CD4-positive, alpha-beta memory T cell (primary cell): ENCODE results near the gene MSRB1. TPM values are rescaled to one million over a fixed set of nuclear protein-coding genes. Genes with fewer than 3 reads are reported as not detected.

Experiments used
- CTCF ChIA-PET: fragments of 350-600 bp; sonication (Branson Sonifier 250); formaldehyde crosslinking; loops from one replicate; lab custom pipeline; 2021; ENCODE audit warnings: inconsistent platforms; ENCODE audit not compliant: partially characterized antibody; lab: Charles Lee
- POLR2A ChIA-PET: fragments of 350-600 bp; sonication (Branson Sonifier 250); formaldehyde crosslinking; loops from one replicate; lab custom pipeline; 2021; ENCODE audit not compliant: partially characterized antibody; lab: Charles Lee
- DNase-seq, 5 donors: peaks; one replicate each; pipeline versions ENCODE4 v3.0.0 to v3.0.0-alpha.2; 2020 to 2022; ENCODE audit warnings: mixed read lengths in 1 of 5
- H3K27ac ChIP-seq: one replicate; pipeline ENCODE4 v1.7.0; 2013; ENCODE audit warnings: low read depth, low read length
- H3K27me3 ChIP-seq: 2 replicates; pipeline ENCODE4 v1.7.0; 2013; ENCODE audit warnings: mild to moderate bottlenecking, low read length, moderate library complexity; ENCODE audit not compliant: insufficient read depth
- H3K36me3 ChIP-seq: 2 replicates; pipeline ENCODE4 v1.7.0; 2013; ENCODE audit warnings: mild to moderate bottlenecking, low read length, moderate library complexity; ENCODE audit not compliant: insufficient read depth
- H3K4me1 ChIP-seq: 2 replicates; pipeline ENCODE4 v1.7.0; 2013; ENCODE audit warnings: mild to moderate bottlenecking, low read length, moderate library complexity; ENCODE audit not compliant: insufficient read depth
- H3K4me3 ChIP-seq, 2 donors: one replicate each; pipeline ENCODE4 v1.7.0; 2013; ENCODE audit warnings: low read length in 2 of 2, mild to moderate bottlenecking in 1 of 2
- H3K9me3 ChIP-seq, 2 donors: one replicate each; pipeline ENCODE4 v1.7.0; 2013; ENCODE audit warnings: low read length in 2 of 2, control low read depth in 1 of 2; ENCODE audit not compliant: control insufficient read depth in 1 of 2
- H3K27ac Mint-ChIP-seq, 7 donors: one replicate each; pipeline ENCODE4 v1.8.0; 2020 to 2021; ENCODE audit warnings: mixed read lengths in 7 of 7, mild to moderate bottlenecking in 6 of 7, inconsistent platforms in 3 of 7, moderate library complexity in 3 of 7
- H3K27me3 Mint-ChIP-seq, 2 donors: one replicate each; pipeline ENCODE4 v1.8.0; 2020 to 2021; ENCODE audit warnings: mixed read lengths in 2 of 2
- H3K36me3 Mint-ChIP-seq, 2 donors: one replicate each; pipeline ENCODE4 v1.8.0; 2020 to 2021; ENCODE audit warnings: mixed read lengths in 2 of 2, inconsistent platforms in 1 of 2, mild to moderate bottlenecking in 1 of 2
- H3K4me1 Mint-ChIP-seq, 4 donors: one replicate each; pipeline ENCODE4 v1.8.0; 2020 to 2021; ENCODE audit warnings: mixed read lengths in 4 of 4, mild to moderate bottlenecking in 1 of 4
- H3K4me3 Mint-ChIP-seq, 8 donors: one replicate each; pipeline ENCODE4 v1.8.0; 2020 to 2021; ENCODE audit warnings: mixed read lengths in 8 of 8, mild to moderate bottlenecking in 7 of 8, moderate library complexity in 6 of 8, inconsistent platforms in 3 of 8
- H3K9me3 Mint-ChIP-seq, 8 donors: one replicate each; pipeline ENCODE4 v1.8.0; 2020 to 2021; ENCODE audit warnings: mixed read lengths in 8 of 8, mild to moderate bottlenecking in 5 of 8, inconsistent platforms in 3 of 8, moderate library complexity in 1 of 8
- intact Hi-C: fragments of 100-400 bp; cut with micrococcal nuclease; formaldehyde crosslinking; loops from one replicate; pipeline ENCODE4 v1.15.1; 2023
- polyA plus RNA-seq, 2 donors: library from polyadenylated mRNA; unstranded; fragments of 300-500 nt; fragmentation: Illumina TruSeq; gene quantifications; one replicate each; pipeline ENCODE4 v1.2.3, GENCODE V29; 2021
- total RNA-seq, 2 experiments: library from RNA; stranded (reverse); gene quantifications; one replicate each; pipeline ENCODE4 v1.2.3, GENCODE V29; 2021

Gene MSRB1, protein sequence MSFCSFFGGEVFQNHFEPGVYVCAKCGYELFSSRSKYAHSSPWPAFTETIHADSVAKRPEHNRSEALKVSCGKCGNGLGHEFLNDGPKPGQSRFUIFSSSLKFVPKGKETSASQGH
- total RNA-seq (10 to 100 TPM in 1 of 2 experiments, 1 to 10 TPM in 1; 9.3 to 10.6 TPM), polyA plus RNA-seq (10 to 100 TPM; 20.4 to 30.5 TPM)

DNA sequence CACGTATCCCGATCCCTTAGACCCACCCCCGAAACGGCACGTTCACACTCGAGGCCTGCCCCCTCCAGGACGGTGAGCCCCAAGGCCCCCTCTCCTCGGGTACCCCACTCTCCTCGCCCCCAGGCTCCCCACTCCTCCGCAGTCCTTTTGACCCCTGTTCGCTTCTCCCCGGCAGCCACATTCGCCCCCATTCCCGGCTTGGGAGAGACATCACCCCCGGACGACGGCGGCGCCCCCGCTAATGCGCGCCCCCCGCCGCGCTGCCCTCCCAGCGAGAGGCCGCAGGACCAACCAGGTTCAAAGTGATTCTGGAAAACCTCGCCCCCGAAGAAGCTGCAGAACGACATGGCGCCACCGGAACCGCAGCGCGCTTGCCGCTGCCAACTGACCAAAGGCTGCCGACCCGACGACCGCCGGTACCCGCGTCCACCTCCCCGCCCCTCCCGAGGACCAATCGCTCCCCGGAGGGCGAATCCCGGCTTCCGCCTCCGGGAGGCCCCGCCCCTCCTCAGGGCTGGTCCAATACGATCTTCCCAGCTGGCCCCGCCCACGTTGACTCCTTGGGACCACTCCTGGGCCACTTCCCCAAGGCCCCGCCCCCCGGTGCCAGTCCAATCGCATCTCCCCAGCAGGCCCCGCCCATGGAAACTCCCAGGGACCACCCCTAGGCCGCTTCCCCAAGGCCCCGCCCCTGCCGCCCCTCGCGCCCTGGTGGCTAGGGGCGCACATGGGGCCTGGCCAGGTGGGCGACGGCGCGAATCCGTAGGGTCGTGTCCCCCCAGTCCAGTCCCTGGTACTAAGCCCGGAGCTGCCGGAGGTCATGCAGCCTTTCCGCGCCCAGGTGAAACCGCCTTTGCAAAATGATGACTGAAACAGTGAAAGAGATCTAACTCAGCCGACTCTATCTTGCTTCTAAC lies at the start of gene MSRB1:
Gene MSRB1 (minus strand): TSS at position 390 of the 917 bp plus-strand sequence. CDS start 43 bp downstream, at position 347.
- peaks cover 0 to 10% of the 10 kb centered on the region in 2 donors for H3K36me3 Mint-ChIP-seq
- Histone ChIP-seq H3K27me3 (no peaks in the 10 kb centered on the region), H3K27ac (peak within 1 kb of the TSS; percentile 58), H3K36me3 (peaks cover 13% of the 10 kb centered on the region), H3K9me3 (no peaks in the 10 kb centered on the region), H3K4me1 (peaks cover 21% of the 10 kb centered on the region), H3K4me3 (peak within 1 kb of the TSS; percentile 52 to 90)
- POLR2A ChIA-PET: interaction anchor here (0.6 to 4.6 kb wide), 20 partner anchors 9 to 1775 kb away, joined by 3 to 34 read pairs (median 4); partner anchors contain the start of genes FAHD1, HAGH, NDUFB10 and NUBP2
- H3K4me1 Mint-ChIP-seq: peaks cover 0 to 26% (median 7%) of the 10 kb centered on the region in 4 donors
- peak; percentile 97 to 99 (median 98) for DNase-seq
- peak within 1 kb of the TSS; percentile 64 to 91 (median 70) for H3K27ac Mint-ChIP-seq
- intact Hi-C loops: loop anchor here (1.0 to 5.0 kb wide), 6 partner anchors 16 to 634 kb away; partner anchors contain the start of genes CRAMP1, IFT140, NDUFB10 and TELO2
- H3K4me3 Mint-ChIP-seq: peak within 1 kb of the TSS; percentile 82 to 91 (median 86)
- H3K9me3 Mint-ChIP-seq: no peaks in the 10 kb centered on the region
- H3K27me3 Mint-ChIP-seq: no peaks in the 10 kb centered on the region
- CTCF ChIA-PET: interaction anchor here (1.0 kb wide), 2 partner anchors 10 to 22 kb away, joined by 3 to 4 read pairs; partner anchors contain the start of gene RPS2

- Histone ChIP-seq H3K4me1 (peaks cover 22% of the 10 kb centered on the region), H3K27ac (peak overlapping the region; percentile 61), H3K4me3 (peak overlapping the region in 1 of 2 donors; percentile 42), H3K9me3 (no peaks in the 10 kb centered on the region), H3K27me3 (no peaks in the 10 kb centered on the region), H3K36me3 (peaks cover 2% of the 10 kb centered on the region)
- peaks cover 6 to 7% of the 10 kb centered on the region in 2 donors for H3K27me3 Mint-ChIP-seq
- intact Hi-C loops: loop anchor here (1.0 to 5.0 kb wide), 6 partner anchors 8 to 50 kb away; partner anchors contain the start of genes GFER, MSRB1, NDUFB10 and RPS2
- ChIA-PET POLR2A (interaction anchor here (0.9 to 5.7 kb wide), 9 partner anchors 11 to 163 kb away, joined by 3 to 71 read pairs (median 25); partner anchors contain the start of genes MSRB1, NDUFB10, NOXO1 and RNF151), CTCF (interaction anchor here (0.8 to 1.2 kb wide), 2 partner anchors 22 to 148 kb away, joined by 3 to 5 read pairs; no protein-coding TSS in a partner anchor)
- peak overlapping the region in 7 of 8 donors; percentile 40 to 84 (median 73) for H3K4me3 Mint-ChIP-seq
- DNase-seq: peak; percentile 92 to 99 (median 93)
- H3K9me3 Mint-ChIP-seq: peaks cover 0 to 1% (median 0%) of the 10 kb centered on the region in 8 donors
- peak overlapping the region in 6 of 7 donors; percentile 62 to 88 (median 78) for H3K27ac Mint-ChIP-seq
- peaks cover 6 to 30% (median 16%) of the 10 kb centered on the region in 4 donors for H3K4me1 Mint-ChIP-seq
- H3K36me3 Mint-ChIP-seq: no peaks in the 10 kb centered on the region
Measured at GRCh38 chr16:1991948-1992703, 49.1 kb upstream of the MSRB1 start.

- H3K27ac Mint-ChIP-seq: peak overlapping the region; percentile 76 to 93 (median 85)
- intact Hi-C loops: loop anchor here (2.0 to 5.0 kb wide), 2 partner anchors 19 to 49 kb away; partner anchors contain the start of genes MSRB1 and TBL3
- no peaks in the 10 kb centered on the region for H3K27me3 ChIP-seq
- H3K9me3 ChIP-seq: no peaks in the 10 kb centered on the region
- peaks cover 0 to 1% (median 0%) of the 10 kb centered on the region in 8 donors for H3K9me3 Mint-ChIP-seq
- peak overlapping the region; percentile 61 for H3K27ac ChIP-seq
- H3K36me3 Mint-ChIP-seq: peaks cover 4% of the 10 kb centered on the region in 2 donors
- DNase-seq: peak in 1 of 5 donors; percentile 53
- peaks cover 22% of the 10 kb centered on the region for H3K4me1 ChIP-seq
- no peaks in the 10 kb centered on the region for H3K36me3 ChIP-seq
- H3K4me3 ChIP-seq: peak overlapping the region in 1 of 2 donors; percentile 42
- H3K4me1 Mint-ChIP-seq: peaks cover 6 to 30% (median 16%) of the 10 kb centered on the region in 4 donors
- CTCF ChIA-PET: interaction anchor here (1.2 to 1.6 kb wide), 2 partner anchors 12 to 149 kb away, joined by 5 to 7 read pairs; no protein-coding TSS in a partner anchor
- POLR2A ChIA-PET: interaction anchor here (0.9 to 5.7 kb wide), 10 partner anchors 10 to 219 kb away, joined by 3 to 71 read pairs (median 22); partner anchors contain the start of genes EME2, MRPS34, MSRB1 and NDUFB10
- peak overlapping the region; percentile 73 to 84 (median 78) for H3K4me3 Mint-ChIP-seq
- H3K27me3 Mint-ChIP-seq: peaks cover 6 to 7% of the 10 kb centered on the region in 2 donors
Measured at GRCh38 chr16:1991588-1991947, 48.6 kb upstream of the MSRB1 start.

- Histone ChIP-seq H3K9me3 (no peaks in the 10 kb centered on the region), H3K36me3 (no peaks in the 10 kb centered on the region), H3K4me3 (peak overlapping the region; percentile 36 to 52), H3K27me3 (no peaks in the 10 kb centered on the region), H3K4me1 (peaks cover 22% of the 10 kb centered on the region), H3K27ac (peak overlapping the region; percentile 61)
- DNase-seq: peak in 4 of 5 donors; percentile 46 to 83 (median 51)
- CTCF ChIA-PET: interaction anchor here (1.2 to 1.6 kb wide), 2 partner anchors 13 to 149 kb away, joined by 5 to 7 read pairs; no protein-coding TSS in a partner anchor
- POLR2A ChIA-PET: interaction anchor here (1.1 to 5.7 kb wide), 9 partner anchors 10 to 219 kb away, joined by 3 to 71 read pairs (median 25); partner anchors contain the start of genes EME2, MRPS34, MSRB1 and NDUFB10
- peak overlapping the region; percentile 73 to 84 (median 78) for H3K4me3 Mint-ChIP-seq
- H3K9me3 Mint-ChIP-seq: peaks cover 0 to 1% (median 0%) of the 10 kb centered on the region in 8 donors
- intact Hi-C loops: loop anchor here (2.0 to 5.0 kb wide), 2 partner anchors 18 to 49 kb away; partner anchors contain the start of genes MSRB1 and TBL3
- peaks cover 6 to 30% (median 16%) of the 10 kb centered on the region in 4 donors for H3K4me1 Mint-ChIP-seq
- H3K27me3 Mint-ChIP-seq: peaks cover 6 to 7% of the 10 kb centered on the region in 2 donors
- peak overlapping the region; percentile 76 to 93 (median 85) for H3K27ac Mint-ChIP-seq
- H3K36me3 Mint-ChIP-seq: peaks cover 6% of the 10 kb centered on the region in 2 donors
Measured at GRCh38 chr16:1991135-1991551, 48.1 kb upstream of the MSRB1 start.

GRCh38 chr16:1990351-1991134 lies 47.5 kb upstream of the MSRB1 start:
- CTCF ChIA-PET: interaction anchor here (1.2 to 1.6 kb wide), 2 partner anchors 13 to 150 kb away, joined by 5 to 7 read pairs; no protein-coding TSS in a partner anchor

More at GRCh38 chr16:1990351-1991134, 47.5 kb upstream of the MSRB1 start:
- POLR2A ChIA-PET: interaction anchor here (1.1 to 5.7 kb wide), 8 partner anchors 9 to 218 kb away, joined by 3 to 71 read pairs (median 24); partner anchors contain the start of genes EME2, MRPS34, MSRB1 and NDUFB10
- Mint-ChIP-seq H3K9me3 (peaks cover 0 to 1% (median 0%) of the 10 kb centered on the region in 8 donors), H3K27me3 (peaks cover 6 to 7% of the 10 kb centered on the region in 2 donors), H3K4me3 (peak overlapping the region; percentile 73 to 84 (median 78)), H3K4me1 (peaks cover 6 to 30% (median 16%) of the 10 kb centered on the region in 4 donors), H3K36me3 (peaks cover 6% of the 10 kb centered on the region in 2 donors), H3K27ac (peak overlapping the region in 6 of 7 donors; percentile 76 to 93 (median 86))
- H3K27me3 ChIP-seq: no peaks in the 10 kb centered on the region
- intact Hi-C loops: loop anchor here (2.0 to 5.0 kb wide), 2 partner anchors 18 to 48 kb away; partner anchors contain the start of genes MSRB1 and TBL3
- peaks cover 4% of the 10 kb centered on the region for H3K36me3 ChIP-seq
- DNase-seq: peak in 1 of 5 donors; percentile 56
- no peaks in the 10 kb centered on the region for H3K9me3 ChIP-seq
- peak overlapping the region; percentile 30 for H3K27ac ChIP-seq
- peak overlapping the region; percentile 36 to 52 for H3K4me3 ChIP-seq
- peaks cover 22% of the 10 kb centered on the region for H3K4me1 ChIP-seq
